GM18511 (cell line): Measurements from ENCODE around the gene NR4A3.
"Not testable (repeated sequence)": the region's sequence is repeated elsewhere in the genome, so short reads cannot be mapped to it uniquely, and the experiment has no call there.

Source experiments
- ATAC-seq: cut with Tn5 transposase; IDR thresholded peaks from one replicate; pipeline ENCODE4 v1.9.1; 2021; ENCODE audit warnings: mild to moderate bottlenecking, moderate library complexity; ENCODE audit not compliant: unreplicated experiment

The NR4A3 gene

GRCh38 chr9:99821396-99822108 lies at the start of gene NR4A3:
Gene NR4A3, plus strand, starts transcription at chr9:99821885. Its CDS starts 6,158 bp downstream, at chr9:99828043.
- ATAC-seq: peak; percentile 41

GRCh38 chr9:99773468-99774138 lies 48.1 kb upstream of the NR4A3 start:
- no peak for ATAC-seq

GRCh38 chr9:99778308-99778707 lies 43.4 kb upstream of the NR4A3 start:
- ATAC-seq: no peak

GRCh38 chr9:99778836-99779235 lies 42.8 kb upstream of the NR4A3 start:
- ATAC-seq: no peak

- ATAC-seq: no peak
Observed at GRCh38 chr9:99779277-99779676, 42.4 kb upstream of the NR4A3 start.

- not testable (repeated sequence) for ATAC-seq
Observed at GRCh38 chr9:99782349-99782748, 39.3 kb upstream of the NR4A3 start.

- ATAC-seq: no peak
Observed at GRCh38 chr9:99782962-99783718, 38.5 kb upstream of the NR4A3 start.

- ATAC-seq: no peak
Observed at GRCh38 chr9:99783799-99784198, 37.9 kb upstream of the NR4A3 start.

GRCh38 chr9:99785010-99785590 lies 36.6 kb upstream of the NR4A3 start:
- ATAC-seq: no peak

GRCh38 chr9:99787556-99787955 lies 34.1 kb upstream of the NR4A3 start:
- no peak for ATAC-seq

- no peak for ATAC-seq
Observed at GRCh38 chr9:99793528-99793927, 28.2 kb upstream of the NR4A3 start.

- no peak for ATAC-seq
Observed at GRCh38 chr9:99796231-99796630, 25.5 kb upstream of the NR4A3 start.

GRCh38 chr9:99801775-99802174 lies 19.9 kb upstream of the NR4A3 start:
- ATAC-seq: no peak

GRCh38 chr9:99803694-99804093 lies 18.0 kb upstream of the NR4A3 start:
- ATAC-seq: no peak

- ATAC-seq: no peak
Observed at GRCh38 chr9:99807276-99807852, 14.3 kb upstream of the NR4A3 start.

GRCh38 chr9:99807956-99808355 lies 13.7 kb upstream of the NR4A3 start:
- ATAC-seq: no peak

GRCh38 chr9:99808454-99808853 lies 13.2 kb upstream of the NR4A3 start:
- ATAC-seq: no peak

GRCh38 chr9:99809586-99810319 lies 11.9 kb upstream of the NR4A3 start:
- ATAC-seq: no peak

- peak; percentile 43 for ATAC-seq
Observed at GRCh38 chr9:99811172-99811571, 10.5 kb upstream of the NR4A3 start.

GRCh38 chr9:99811598-99812383 lies 9.9 kb upstream of the NR4A3 start:
- peak; percentile 83 for ATAC-seq
